H9 (cell line): ENCODE results near the gene TP73. TPM values are rescaled to one million over a fixed set of nuclear protein-coding genes. Genes with fewer than 3 reads are reported as not detected.

Source experiments
- DNase-seq: peaks from one replicate; pipeline ENCODE4 v3.0.0-alpha.2; 2017
- H2AFZ ChIP-seq: one replicate; pipeline ENCODE4 v1.6.1; 2013; ENCODE audit warnings: mild to moderate bottlenecking, low read length, control low read depth, moderate library complexity
- H2AK5ac ChIP-seq: 2 replicates; pipeline ENCODE4 v1.6.1; 2013; ENCODE audit warnings: low read length, control low read depth, mixed read lengths; ENCODE audit not compliant: insufficient read length
- H2BK120ac ChIP-seq: one replicate; pipeline ENCODE4 v1.6.1; 2013; ENCODE audit warnings: low read depth, mild to moderate bottlenecking, low read length, control low read depth, inconsistent platforms; ENCODE audit not compliant: poor library complexity, severe bottlenecking
- H2BK12ac ChIP-seq: 2 replicates; pipeline ENCODE4 v1.6.1; 2013; ENCODE audit warnings: low read length, control low read depth, mixed read lengths, low read depth; ENCODE audit not compliant: insufficient read length
- H2BK15ac ChIP-seq: 2 replicates; pipeline ENCODE4 v1.6.1; 2013; ENCODE audit warnings: low read depth, low read length, control low read depth
- H2BK20ac ChIP-seq: one replicate; pipeline ENCODE4 v1.6.1; 2013; ENCODE audit warnings: low read depth, mild to moderate bottlenecking, low read length, control low read depth, inconsistent platforms; ENCODE audit not compliant: poor library complexity, severe bottlenecking
- H2BK5ac ChIP-seq: 2 replicates; pipeline ENCODE4 v1.6.1; 2013; ENCODE audit warnings: low read length, control low read depth, mixed read lengths; ENCODE audit not compliant: insufficient read length
- H3K14ac ChIP-seq: 2 replicates; pipeline ENCODE4 v1.6.1; 2013; ENCODE audit warnings: low read length, control low read depth; ENCODE audit not compliant: insufficient read depth
- H3K18ac ChIP-seq: 2 replicates; pipeline ENCODE4 v1.6.1; 2013; ENCODE audit warnings: low read depth, mild to moderate bottlenecking, mixed read lengths, low read length, control low read depth; ENCODE audit not compliant: insufficient read length
- H3K23ac ChIP-seq: 2 replicates; pipeline ENCODE4 v1.6.1; 2013; ENCODE audit warnings: low read length, control low read depth, mixed read lengths, low read depth; ENCODE audit not compliant: insufficient read length
- H3K23me2 ChIP-seq: 2 replicates; pipeline ENCODE4 v1.6.1; 2013; ENCODE audit warnings: low read depth, mild to moderate bottlenecking, mixed read lengths, low read length, control low read depth; ENCODE audit not compliant: insufficient read length, poor library complexity, severe bottlenecking
- H3K27ac ChIP-seq: 2 replicates; pipeline ENCODE4 v1.5.1; 2013; ENCODE audit warnings: low read length, control low read depth, mixed read lengths, low read depth; ENCODE audit not compliant: insufficient read length
- H3K27me3 ChIP-seq: 2 replicates; pipeline ENCODE4 v1.6.1; 2013; ENCODE audit warnings: low read length, control low read depth, inconsistent platforms; ENCODE audit not compliant: insufficient read depth
- H3K4ac ChIP-seq: 2 replicates; pipeline ENCODE4 v1.6.1; 2013; ENCODE audit warnings: low read depth, mild to moderate bottlenecking, control low read depth, inconsistent platforms, low read length, moderate library complexity
- H3K4me1 ChIP-seq: 2 replicates; pipeline ENCODE4 v1.6.1; 2013; ENCODE audit warnings: low read length, control low read depth, inconsistent platforms; ENCODE audit not compliant: insufficient read depth
- H3K4me2 ChIP-seq: 2 replicates; pipeline ENCODE4 v1.6.1; 2013; ENCODE audit warnings: low read length, control low read depth, mixed read lengths; ENCODE audit not compliant: insufficient read length, insufficient read depth
- H3K56ac ChIP-seq: 2 replicates; pipeline ENCODE4 v1.6.1; 2013; ENCODE audit warnings: low read depth, mild to moderate bottlenecking, mixed read lengths, low read length, control low read depth; ENCODE audit not compliant: insufficient read length
- H3K79me1 ChIP-seq: 2 replicates; pipeline ENCODE4 v1.6.1; 2013; ENCODE audit warnings: low read depth, mild to moderate bottlenecking, moderate library complexity, low read length, control low read depth, inconsistent platforms; ENCODE audit not compliant: insufficient read depth, poor library complexity, severe bottlenecking
- H3K79me2 ChIP-seq: 2 replicates; pipeline ENCODE4 v1.6.1; 2013; ENCODE audit warnings: low read length, control low read depth, inconsistent platforms; ENCODE audit not compliant: insufficient read depth
- H3K9ac ChIP-seq: 2 replicates; pipeline ENCODE4 v1.6.1; 2013; ENCODE audit warnings: low read length, control low read depth, mixed read lengths; ENCODE audit not compliant: insufficient read length; ENCODE audit errors: extremely low read depth
- H3K9me3 ChIP-seq: one replicate; pipeline ENCODE4 v1.6.1; 2013; ENCODE audit warnings: low read depth, low read length, inconsistent platforms; ENCODE audit not compliant: control insufficient read depth
- H3T11ph ChIP-seq: one replicate; pipeline ENCODE4 v1.6.1; 2013; ENCODE audit warnings: mild to moderate bottlenecking, low read length, control low read depth, inconsistent platforms
- H4K20me1 ChIP-seq: one replicate; pipeline ENCODE4 v1.6.1; 2013; ENCODE audit not compliant: control insufficient read depth, insufficient read length, insufficient read depth
- H4K5ac ChIP-seq: 2 replicates; pipeline ENCODE4 v1.6.1; 2013; ENCODE audit warnings: low read depth, mild to moderate bottlenecking, mixed read lengths, low read length, control low read depth; ENCODE audit not compliant: insufficient read length
- H4K8ac ChIP-seq: replicated peaks from 2 replicates; pipeline ENCODE4 v1.6.1; 2013; ENCODE audit warnings: low read length, control low read depth, mixed read lengths, low read depth; ENCODE audit not compliant: insufficient read length
- H4K91ac ChIP-seq: 2 replicates; pipeline ENCODE4 v1.6.1; 2013; ENCODE audit warnings: low read depth, mild to moderate bottlenecking, moderate library complexity, mixed read lengths, low read length, control low read depth; ENCODE audit not compliant: insufficient read length
- H3K27ac Mint-ChIP-seq, 3 experiments: 2 replicates in 2 of 3; 3 replicates in 1 of 3; pipeline ENCODE4 v1.8.0; 2020 to 2021; ENCODE audit warnings: mixed read lengths in 3 of 3, mild to moderate bottlenecking in 1 of 3, moderate library complexity in 1 of 3
- H3K27me3 Mint-ChIP-seq: 2 replicates; pipeline ENCODE4 v1.8.0; 2021; ENCODE audit warnings: low read depth, mild to moderate bottlenecking, moderate library complexity, mixed read lengths
- H3K36me3 Mint-ChIP-seq, 3 experiments: 2 replicates in 2 of 3; 3 replicates in 1 of 3; pipeline ENCODE4 v1.8.0; 2020 to 2021; ENCODE audit warnings: low read depth in 3 of 3, mixed read lengths in 3 of 3; ENCODE audit not compliant: insufficient read depth in 1 of 3
- H3K4me1 Mint-ChIP-seq, 2 experiments: 2 replicates each; pipeline ENCODE4 v1.8.0; 2020; ENCODE audit warnings: mixed read lengths in 2 of 2
- H3K4me3 Mint-ChIP-seq, 2 experiments: 2 replicates in 1 of 2; 3 replicates in 1 of 2; pipeline ENCODE4 v1.8.0; 2020 to 2021; ENCODE audit warnings: mild to moderate bottlenecking in 2 of 2, mixed read lengths in 2 of 2, moderate library complexity in 1 of 2
- H3K9me3 Mint-ChIP-seq, 2 experiments: 2 replicates in 1 of 2; 3 replicates in 1 of 2; pipeline ENCODE4 v1.8.0; 2020; ENCODE audit warnings: mild to moderate bottlenecking in 2 of 2, mixed read lengths in 2 of 2, moderate library complexity in 1 of 2
- WGBS: extraction: QIAGEN DNeasy Blood & Tissue Kit; methylation state at CpG from one replicate; pipeline ENCODE4 v1.1.7; 2013; ENCODE audit warnings: missing lambda C conversion rate, low lambda C conversion rate, mixed read lengths; ENCODE audit not compliant: insufficient read length; ENCODE audit errors: extremely low coverage; 5-methylcytosine and 5-hydroxymethylcytosine counted together
- total RNA-seq: library from RNA; stranded (reverse); gene quantifications from 2 replicates; pipeline ENCODE4 v1.2.1, GENCODE V29; 2021
- TF ChIP-seq, protein P1 (sequence below): fragments of 200-600 bp; sonication (generic); conservative IDR thresholded peaks from 3 replicates; pipeline ENCODE4 v1.8.0; 2021; ENCODE audit warnings: antibody characterized with exemption, mild to moderate bottlenecking

Gene TP73
- total RNA-seq, 1 experiment from 2014 or later = 4.7 TPM

DNA sequence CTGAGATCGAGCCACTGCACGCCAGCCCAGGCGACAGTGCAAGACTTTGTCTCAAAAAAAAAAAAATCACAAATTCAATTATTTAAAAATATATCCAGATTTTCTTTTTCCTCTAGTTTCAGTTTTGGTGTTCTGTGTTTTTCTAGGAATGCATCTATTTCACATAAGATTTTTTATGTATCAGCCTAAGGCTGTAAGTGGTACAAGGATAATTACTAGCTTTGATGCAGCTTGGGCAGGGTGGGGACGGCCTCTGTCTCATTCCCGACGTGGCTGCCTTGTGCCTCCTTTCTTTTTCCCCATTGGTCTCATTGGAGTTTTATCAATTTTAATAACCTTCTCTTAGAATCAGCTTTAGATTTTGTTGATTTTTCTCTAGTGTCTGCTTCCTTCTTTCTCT is 106.8 kb downstream of the TP73 start:
- Histone ChIP-seq H2BK120ac (no peak overlapping the region), H3K4me1 (no peaks in the 10 kb centered on the region), H2BK5ac (no peak overlapping the region), H2AFZ (no peak overlapping the region), H2BK12ac (no peak overlapping the region), H3K9me3 (no peaks in the 10 kb centered on the region), H3K4ac (no peak overlapping the region), H3K4me2 (no peak overlapping the region), H2AK5ac (no peak overlapping the region), H3K23ac (no peak overlapping the region), H3K14ac (no peak overlapping the region), H3K9ac (no peak overlapping the region), H4K5ac (no peak overlapping the region), H4K8ac (no peak overlapping the region), H2BK20ac (no peak overlapping the region), H3K79me1 (no peaks in the 10 kb centered on the region), H4K91ac (no peak overlapping the region), H3T11ph (no peak overlapping the region), H3K56ac (no peak overlapping the region), H3K27me3 (no peaks in the 10 kb centered on the region), H3K79me2 (no peaks in the 10 kb centered on the region), H3K23me2 (no peaks in the 10 kb centered on the region), H3K18ac (no peak overlapping the region), H2BK15ac (no peak overlapping the region), H4K20me1 (no peaks in the 10 kb centered on the region), H3K27ac (no peak overlapping the region)
- H3K36me3 Mint-ChIP-seq = no peaks in the 10 kb centered on the region; a peak in 1 of 7 replicates
- WGBS = no CpG with 5 or more reads among the region's 6 CpGs
- H3K4me1 Mint-ChIP-seq = peaks cover 0 to 3% of the 10 kb centered on the region in 2 experiments; a peak in 3 of 4 replicates
- no peak overlapping the region for H3K4me3 Mint-ChIP-seq
- TF ChIP-seq, protein P1, sequence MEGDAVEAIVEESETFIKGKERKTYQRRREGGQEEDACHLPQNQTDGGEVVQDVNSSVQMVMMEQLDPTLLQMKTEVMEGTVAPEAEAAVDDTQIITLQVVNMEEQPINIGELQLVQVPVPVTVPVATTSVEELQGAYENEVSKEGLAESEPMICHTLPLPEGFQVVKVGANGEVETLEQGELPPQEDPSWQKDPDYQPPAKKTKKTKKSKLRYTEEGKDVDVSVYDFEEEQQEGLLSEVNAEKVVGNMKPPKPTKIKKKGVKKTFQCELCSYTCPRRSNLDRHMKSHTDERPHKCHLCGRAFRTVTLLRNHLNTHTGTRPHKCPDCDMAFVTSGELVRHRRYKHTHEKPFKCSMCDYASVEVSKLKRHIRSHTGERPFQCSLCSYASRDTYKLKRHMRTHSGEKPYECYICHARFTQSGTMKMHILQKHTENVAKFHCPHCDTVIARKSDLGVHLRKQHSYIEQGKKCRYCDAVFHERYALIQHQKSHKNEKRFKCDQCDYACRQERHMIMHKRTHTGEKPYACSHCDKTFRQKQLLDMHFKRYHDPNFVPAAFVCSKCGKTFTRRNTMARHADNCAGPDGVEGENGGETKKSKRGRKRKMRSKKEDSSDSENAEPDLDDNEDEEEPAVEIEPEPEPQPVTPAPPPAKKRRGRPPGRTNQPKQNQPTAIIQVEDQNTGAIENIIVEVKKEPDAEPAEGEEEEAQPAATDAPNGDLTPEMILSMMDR = no peak
- DNase-seq = no peak
- H3K27ac Mint-ChIP-seq = no peak overlapping the region
- peaks cover 4 to 8% of the 10 kb centered on the region in 2 experiments; a peak in 2 of 5 replicates for H3K9me3 Mint-ChIP-seq
- peaks cover 49% of the 10 kb centered on the region for H3K27me3 Mint-ChIP-seq
